ENCODE measurements around the gene GRIN2A. TPM values are rescaled to one million over a fixed set of nuclear protein-coding genes. Genes with fewer than 3 reads are reported as not detected.

Gene GRIN2A
- polyA plus RNA-seq, 5 donors, result 0.10 to 0.94 (median 0.32) TPM

GRCh38 chr16:10181196-10182162 is 749 bp downstream of the GRIN2A start:
- DNase-seq, result peak; percentile 45 to 57

GRCh38 chr16:10180771-10181163 is 1.5 kb downstream of the GRIN2A start:
- no peak for DNase-seq

GRCh38 chr16:10180042-10180770 is 2.0 kb downstream of the GRIN2A start:
- DNase-seq, result no peak

- DNase-seq, result no peak
These were observed 3.7 kb downstream of the GRIN2A start for GRCh38 chr16:10178526-10178925.

- no peak for DNase-seq
These were observed 4.1 kb downstream of the GRIN2A start for GRCh38 chr16:10178080-10178479.

- no peak for DNase-seq
These were observed 9.2 kb downstream of the GRIN2A start for GRCh38 chr16:10172848-10173655.

GRCh38 chr16:10171221-10171620 is 11.0 kb downstream of the GRIN2A start:
- no peak for DNase-seq

GRCh38 chr16:10169904-10170410 is 12.3 kb downstream of the GRIN2A start:
- no peak for DNase-seq

- DNase-seq, result no peak
These were observed 13.2 kb downstream of the GRIN2A start for GRCh38 chr16:10169031-10169430.

GRCh38 chr16:10168258-10168657 is 14.0 kb downstream of the GRIN2A start:
- no peak for DNase-seq

GRCh38 chr16:10165643-10166042 is 16.6 kb downstream of the GRIN2A start:
- DNase-seq, result no peak

GRCh38 chr16:10162981-10163380 is 19.2 kb downstream of the GRIN2A start:
- no peak for DNase-seq

GRCh38 chr16:10156099-10156498 is 26.1 kb downstream of the GRIN2A start:
- DNase-seq, result no peak

- no peak for DNase-seq
These were observed 27.8 kb downstream of the GRIN2A start for GRCh38 chr16:10154389-10154788.

GRCh38 chr16:10153985-10154384 is 28.2 kb downstream of the GRIN2A start:
- DNase-seq, result no peak

- DNase-seq, result no peak
These were observed 30.5 kb downstream of the GRIN2A start for GRCh38 chr16:10151718-10152117.

- DNase-seq, result no peak
These were observed 31.3 kb downstream of the GRIN2A start for GRCh38 chr16:10150906-10151305.

GRCh38 chr16:10145542-10146035 is 36.6 kb downstream of the GRIN2A start:
- DNase-seq, result no peak

- DNase-seq, result no peak
These were observed 40.6 kb downstream of the GRIN2A start for GRCh38 chr16:10141671-10142070.

GRCh38 chr16:10138881-10139280 is 43.3 kb downstream of the GRIN2A start:
- no peak for DNase-seq

GRCh38 chr16:10137341-10137740 is 44.9 kb downstream of the GRIN2A start:
- DNase-seq, result no peak

GRCh38 chr16:10136916-10137315 is 45.3 kb downstream of the GRIN2A start:
- no peak for DNase-seq

Data from right lung (tissue), 5 donors.